Measurements from ENCODE around the gene PRKAR1B.

PRKAR1B gene

GRCh38 chr7:590731-591551, 136.1 kb downstream of the PRKAR1B start:
- TF ChIP-seq EZH2phosphoT487 (IDR thresholded peaks at IDR 0.05; ENCODE audit: borderline replicate concordance) = no peak
- TF ChIP-seq, protein P1, sequence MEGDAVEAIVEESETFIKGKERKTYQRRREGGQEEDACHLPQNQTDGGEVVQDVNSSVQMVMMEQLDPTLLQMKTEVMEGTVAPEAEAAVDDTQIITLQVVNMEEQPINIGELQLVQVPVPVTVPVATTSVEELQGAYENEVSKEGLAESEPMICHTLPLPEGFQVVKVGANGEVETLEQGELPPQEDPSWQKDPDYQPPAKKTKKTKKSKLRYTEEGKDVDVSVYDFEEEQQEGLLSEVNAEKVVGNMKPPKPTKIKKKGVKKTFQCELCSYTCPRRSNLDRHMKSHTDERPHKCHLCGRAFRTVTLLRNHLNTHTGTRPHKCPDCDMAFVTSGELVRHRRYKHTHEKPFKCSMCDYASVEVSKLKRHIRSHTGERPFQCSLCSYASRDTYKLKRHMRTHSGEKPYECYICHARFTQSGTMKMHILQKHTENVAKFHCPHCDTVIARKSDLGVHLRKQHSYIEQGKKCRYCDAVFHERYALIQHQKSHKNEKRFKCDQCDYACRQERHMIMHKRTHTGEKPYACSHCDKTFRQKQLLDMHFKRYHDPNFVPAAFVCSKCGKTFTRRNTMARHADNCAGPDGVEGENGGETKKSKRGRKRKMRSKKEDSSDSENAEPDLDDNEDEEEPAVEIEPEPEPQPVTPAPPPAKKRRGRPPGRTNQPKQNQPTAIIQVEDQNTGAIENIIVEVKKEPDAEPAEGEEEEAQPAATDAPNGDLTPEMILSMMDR (conservative IDR thresholded peaks at IDR 0.05; ENCODE audit: low read length) = no peak

DNA sequence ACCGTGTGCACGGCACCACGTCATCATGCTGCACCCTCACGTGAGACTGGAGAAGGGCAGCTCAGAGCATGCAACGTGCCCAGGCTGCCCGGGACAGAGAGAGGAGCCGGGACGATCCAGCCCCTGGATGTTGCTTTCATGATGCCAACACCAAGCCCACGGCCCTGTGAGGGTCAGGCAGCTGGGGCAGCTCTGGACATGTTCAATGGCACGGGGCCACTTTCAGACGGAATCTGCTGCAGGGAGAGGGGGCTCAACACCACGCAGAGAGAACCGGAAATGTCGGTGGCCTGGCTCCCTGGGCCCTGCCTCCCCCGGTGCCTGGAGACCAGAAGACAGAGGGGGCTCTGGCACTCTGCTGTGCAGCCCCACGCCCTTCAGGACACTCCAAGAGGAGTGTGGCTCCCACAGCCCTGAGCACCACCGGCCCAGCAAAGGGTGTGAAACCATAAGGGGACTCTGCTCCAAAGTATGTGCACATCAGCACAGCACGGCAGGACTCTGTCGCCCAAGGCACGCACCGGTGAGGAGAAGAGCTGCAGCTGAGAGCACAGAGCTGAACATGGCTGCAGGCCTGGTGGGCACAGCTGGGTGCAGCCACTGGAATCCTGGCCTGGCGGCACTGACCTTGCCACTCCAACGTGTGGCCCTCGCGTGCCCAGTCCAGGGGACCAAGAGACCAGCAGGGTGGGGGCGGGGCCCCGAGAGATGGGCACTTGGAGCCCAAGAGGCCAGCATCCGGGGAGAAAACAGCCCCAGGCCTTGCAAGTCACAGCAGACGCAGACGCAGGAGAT, 137.1 kb downstream of the PRKAR1B start:
- Histone ChIP-seq H3K9ac (ENCODE audit: low read depth, low read length, poor library complexity, severe bottlenecking) (no peak overlapping the region), H3K4me1 (ENCODE audit: insufficient read depth, low read length, poor library complexity, severe bottlenecking) (no peaks in the 10 kb centered on the region)

More at GRCh38 chr7:590731-591551, 136.1 kb downstream of the PRKAR1B start:
- Histone ChIP-seq H3K4me2 (ENCODE audit: low read depth, low read length, poor library complexity, severe bottlenecking) (no peak overlapping the region), H3K36me3 (ENCODE audit: insufficient read depth, low read length) (no peaks in the 10 kb centered on the region), H3F3A (ENCODE audit: low read depth) (no peaks in the 10 kb centered on the region), H2AFZ (ENCODE audit: low read length) (no peak overlapping the region), H3K4me3 (ENCODE audit: low read length, poor library complexity, severe bottlenecking) (no peak overlapping the region), H3K27me3 (ENCODE audit: insufficient read depth, low read length, poor library complexity, severe bottlenecking) (no peaks in the 10 kb centered on the region), H3K9me3 (ENCODE audit: insufficient read depth, low read depth, low read length) (no peaks in the 10 kb centered on the region; the same call in 1 of the 2 replicates), H3K9ac (ENCODE audit: low read depth, low read length, poor library complexity, severe bottlenecking) (no peak overlapping the region), H3K9me2 (replicated peaks; ENCODE audit: low read depth, low read length) (no peaks in the 10 kb centered on the region), H4K20me1 (ENCODE audit: insufficient read depth, low read length, poor library complexity, severe bottlenecking) (no peaks in the 10 kb centered on the region), H3K4me1 (ENCODE audit: insufficient read depth, low read length, poor library complexity, severe bottlenecking) (no peaks in the 10 kb centered on the region), H3K79me2 (ENCODE audit: insufficient read depth, low read length) (no peaks in the 10 kb centered on the region)

GRCh38 chr7:587767-588166, 139.3 kb downstream of the PRKAR1B start:
- Histone ChIP-seq H3F3A (ENCODE audit: low read depth) (no peaks in the 10 kb centered on the region), H2AFZ (ENCODE audit: low read length) (no peak overlapping the region), H3K9me2 (replicated peaks; ENCODE audit: low read depth, low read length) (no peaks in the 10 kb centered on the region), H3K27me3 (ENCODE audit: insufficient read depth, low read length, poor library complexity, severe bottlenecking) (no peaks in the 10 kb centered on the region), H4K20me1 (ENCODE audit: insufficient read depth, low read length, poor library complexity, severe bottlenecking) (no peaks in the 10 kb centered on the region), H3K9ac (ENCODE audit: low read depth, low read length, poor library complexity, severe bottlenecking) (no peak overlapping the region), H3K79me2 (ENCODE audit: insufficient read depth, low read length) (no peaks in the 10 kb centered on the region), H3K36me3 (ENCODE audit: insufficient read depth, low read length) (no peaks in the 10 kb centered on the region), H3K9me3 (ENCODE audit: insufficient read depth, low read depth, low read length) (no peaks in the 10 kb centered on the region; the same call in 1 of the 2 replicates), H3K4me2 (ENCODE audit: low read depth, low read length, poor library complexity, severe bottlenecking) (no peak overlapping the region), H3K4me3 (ENCODE audit: low read length, poor library complexity, severe bottlenecking) (no peak overlapping the region), H3K4me1 (ENCODE audit: insufficient read depth, low read length, poor library complexity, severe bottlenecking) (no peaks in the 10 kb centered on the region)
- no peak for TF ChIP-seq EZH2phosphoT487 (IDR thresholded peaks at IDR 0.05; ENCODE audit: borderline replicate concordance)
- TF ChIP-seq, protein P1 (conservative IDR thresholded peaks at IDR 0.05; ENCODE audit: low read length) = no peak

More for the DNA sequence above, 137.1 kb downstream of the PRKAR1B start:
- no peaks in the 10 kb centered on the region for H3K9me2 ChIP-seq (replicated peaks; ENCODE audit: low read depth, low read length)
- H4K20me1 ChIP-seq (ENCODE audit: insufficient read depth, low read length, poor library complexity, severe bottlenecking) = no peaks in the 10 kb centered on the region
- no peak overlapping the region for H3K4me3 ChIP-seq (ENCODE audit: low read length, poor library complexity, severe bottlenecking)
- no peaks in the 10 kb centered on the region for H3K36me3 ChIP-seq (ENCODE audit: insufficient read depth, low read length)
- H3K4me2 ChIP-seq (ENCODE audit: low read depth, low read length, poor library complexity, severe bottlenecking) = no peak overlapping the region
- no peaks in the 10 kb centered on the region; the same call in 1 of the 2 replicates for H3K9me3 ChIP-seq (ENCODE audit: insufficient read depth, low read depth, low read length)
- no peak for TF ChIP-seq EZH2phosphoT487 (IDR thresholded peaks at IDR 0.05; ENCODE audit: borderline replicate concordance)
- TF ChIP-seq, protein P1 (conservative IDR thresholded peaks at IDR 0.05; ENCODE audit: low read length) = no peak
- H3K79me2 ChIP-seq (ENCODE audit: insufficient read depth, low read length) = no peaks in the 10 kb centered on the region
- H2AFZ ChIP-seq (ENCODE audit: low read length) = no peak overlapping the region
- H3K27me3 ChIP-seq (ENCODE audit: insufficient read depth, low read length, poor library complexity, severe bottlenecking) = no peaks in the 10 kb centered on the region
- no peaks in the 10 kb centered on the region for H3F3A ChIP-seq (ENCODE audit: low read depth)

All from Loucy (cell line).